Measurements from ENCODE around the gene REV3L. TPM values are rescaled to one million over a fixed set of nuclear protein-coding genes. Genes with fewer than 3 reads are reported as not detected.

The REV3L gene
- total and polyA plus RNA-seq, 2 of the 8 experiments (the other 6 are each of a cell fraction or from before 2014, with no cell fraction given), result 2.1 to 6.6 TPM

GRCh38 chr6:111470991-111471390, 12.0 kb downstream of the REV3L start (continued):
- TF ChIP-seq CHD7 (IDR thresholded peaks at IDR 0.05; ENCODE audit: insufficient replicate concordance, low read length) (no peak), YY1 (IDR thresholded peaks at IDR 0.05; ENCODE audit: low read depth, low read length) (no peak), TAF1 (IDR thresholded peaks at IDR 0.05; ENCODE audit: low read depth, low read length) (no peak), MAX (IDR thresholded peaks at IDR 0.05) (no peak), TCF12 (IDR thresholded peaks at IDR 0.05; ENCODE audit: low read depth, low read length) (no peak), POLR2A (IDR thresholded peaks at IDR 0.05; ENCODE audit: control extremely low read depth in 1 of 2, low read depth in 2 of 2, low read length in 2 of 2) (no peak), FOSL1 (IDR thresholded peaks at IDR 0.05; ENCODE audit: insufficient read depth, low read depth, low read length) (no peak), SAP30 (IDR thresholded peaks at IDR 0.05; ENCODE audit: insufficient read depth, insufficient replicate concordance, low read length) (no peak), ATF2 (IDR thresholded peaks at IDR 0.05; ENCODE audit: low read length) (no peak), SP1 (IDR thresholded peaks at IDR 0.05; ENCODE audit: low read depth, low read length) (no peak), CBX5 (IDR thresholded peaks at IDR 0.05; ENCODE audit: low read depth, low read length) (no peak)

All from H1 (cell line).